T47D (cell line): ENCODE results near the gene SMURF1.

ENCODE experiments used
- DNase-seq, 2 experiments: peaks; one replicate each; pipeline versions ENCODE4 v3.0.0 to v3.0.0-alpha.2; 2011 to 2012; ENCODE audit warnings: low read depth in 1 of 2, low spot score in 1 of 2
- JUND ChIP-seq: IDR thresholded peaks from 2 replicates; pipeline ENCODE4 v1.6.1; 2012; ENCODE audit warnings: low read depth
- in situ Hi-C: cut with HindIII; loops from 2 replicates; pipeline ENCODE4 v1.10.0; 2016; ENCODE audit warnings: low sequenced_read_pairs, low pct_unique_long_range_greater_than_20kb

Gene SMURF1

DNA sequence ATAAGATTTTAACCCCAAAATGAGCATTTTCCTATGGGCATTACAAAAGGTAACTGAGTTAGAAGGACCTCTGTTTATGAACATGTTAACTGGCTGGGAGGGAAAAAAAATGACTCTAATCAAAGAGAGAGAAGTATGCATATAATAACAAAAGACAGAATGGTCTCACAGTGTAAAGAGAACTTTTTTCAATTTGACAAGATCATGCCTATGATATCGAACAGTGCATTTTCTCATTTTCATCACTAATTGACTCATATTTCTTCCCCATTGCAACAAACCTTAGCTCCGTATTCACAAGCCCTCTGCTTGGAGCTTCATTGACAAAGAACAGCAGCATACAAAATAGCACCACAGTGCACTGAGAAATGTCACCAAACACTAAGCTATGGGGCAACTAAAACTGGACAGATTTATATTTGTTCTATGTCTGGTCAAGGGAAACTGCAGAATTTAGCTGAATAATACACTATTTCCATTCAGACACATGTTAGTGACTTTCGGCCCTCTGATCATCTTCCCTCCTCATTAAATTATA lies 45.6 kb downstream of the SMURF1 start:
- TF ChIP-seq JUND, result no peak
- no peak for DNase-seq
- in situ Hi-C loops, result no loop called here

DNA sequence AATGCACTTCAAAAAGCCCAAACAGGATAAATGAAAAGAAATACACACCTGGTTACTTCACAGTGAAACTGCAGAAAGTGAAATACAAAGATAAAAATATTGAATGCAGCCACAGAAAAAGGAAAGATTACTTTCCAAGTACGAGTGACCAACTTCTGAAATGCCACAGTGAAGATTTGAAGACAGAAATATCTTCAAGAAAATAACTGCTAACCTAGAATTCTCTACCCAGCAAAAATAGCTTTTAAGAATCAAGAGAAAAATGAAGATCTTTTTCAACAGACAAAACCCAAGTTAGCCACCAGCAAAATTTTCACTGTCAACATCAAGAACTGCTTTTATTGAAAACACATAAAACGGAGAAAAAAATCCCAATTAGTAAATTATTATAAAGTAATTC lies 46.2 kb downstream of the SMURF1 start:
- in situ Hi-C loops, result no loop called here
- no peak for TF ChIP-seq JUND
- DNase-seq, result no peak

DNA sequence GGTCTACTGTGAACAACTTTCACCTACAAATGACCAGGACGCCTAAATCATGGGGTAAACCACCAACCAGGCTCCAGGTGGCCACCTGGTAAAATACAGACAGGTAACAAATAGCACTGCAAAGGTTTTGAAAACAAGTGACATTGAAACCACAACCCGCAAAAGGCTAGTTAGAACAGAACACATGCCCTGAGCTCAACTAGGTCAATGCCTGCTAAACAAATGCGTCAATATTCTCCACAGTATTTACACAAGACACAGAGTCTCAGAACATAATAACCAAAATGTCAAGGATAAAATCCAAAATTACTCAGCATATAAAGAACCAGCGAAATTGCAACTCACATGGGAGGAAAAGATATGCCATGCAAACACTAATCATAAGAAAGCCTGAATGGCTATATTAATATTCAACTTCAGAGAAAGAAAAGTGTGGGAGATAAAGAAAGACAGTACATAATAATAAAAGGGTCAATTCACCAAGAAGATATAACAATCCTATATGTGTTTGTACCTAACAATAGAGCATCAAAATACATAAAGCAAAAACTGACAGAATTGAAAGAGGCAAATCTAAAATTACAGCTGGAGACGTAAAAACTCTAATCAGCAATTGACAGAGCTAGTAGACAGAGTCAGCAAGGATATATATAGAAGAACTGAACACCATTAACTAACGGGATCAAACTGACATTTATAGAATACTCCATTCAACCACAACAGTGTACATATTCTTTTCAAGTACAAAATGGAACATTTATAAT lies 47.6 kb downstream of the SMURF1 start:
- peak in 1 of 2 experiments; percentile 8 for DNase-seq
- no peak for TF ChIP-seq JUND
- in situ Hi-C loops, result no loop called here

DNA sequence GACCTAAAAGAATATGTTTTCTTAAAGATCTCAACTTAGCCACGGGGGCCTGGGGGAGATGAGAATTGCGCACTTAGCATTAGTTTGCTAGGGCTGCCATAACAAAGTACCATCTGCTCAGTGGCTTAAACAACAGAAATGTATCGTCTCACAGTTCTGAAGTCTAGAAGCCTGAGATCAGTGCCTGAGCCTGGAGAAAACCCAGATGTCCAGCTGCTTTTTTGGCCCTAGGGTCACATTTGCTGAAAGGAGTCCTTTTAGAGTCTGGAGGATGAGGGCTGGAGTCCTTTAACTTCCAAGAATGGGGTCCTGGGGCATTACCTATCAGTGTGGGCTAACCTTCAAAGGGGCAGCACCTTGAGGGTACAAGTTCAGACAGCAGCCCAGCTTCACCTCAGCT lies 48.2 kb downstream of the SMURF1 start:
- in situ Hi-C loops, result no loop called here
- no peak for TF ChIP-seq JUND
- no peak for DNase-seq

DNA sequence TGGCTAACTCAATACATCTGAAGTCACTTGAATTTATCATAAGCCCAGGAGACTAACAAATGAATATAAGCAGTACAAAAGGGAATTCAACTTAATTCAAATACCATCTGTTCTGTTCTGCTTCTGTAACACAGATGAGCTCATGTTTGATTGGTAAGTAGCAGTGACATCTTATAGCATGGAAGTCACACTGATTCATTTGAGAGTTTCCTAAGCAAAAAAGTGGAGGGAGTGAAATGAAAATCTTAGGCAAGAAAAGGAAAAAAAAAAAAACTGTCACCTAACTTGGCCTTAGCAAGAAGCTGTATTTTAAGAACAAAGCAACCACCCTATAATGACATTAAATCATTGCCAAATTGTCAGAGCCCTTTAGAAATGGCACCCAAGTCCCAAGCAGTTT lies 49.5 kb downstream of the SMURF1 start:
- DNase-seq, result no peak
- in situ Hi-C loops, result no loop called here
- TF ChIP-seq JUND, result no peak

DNA sequence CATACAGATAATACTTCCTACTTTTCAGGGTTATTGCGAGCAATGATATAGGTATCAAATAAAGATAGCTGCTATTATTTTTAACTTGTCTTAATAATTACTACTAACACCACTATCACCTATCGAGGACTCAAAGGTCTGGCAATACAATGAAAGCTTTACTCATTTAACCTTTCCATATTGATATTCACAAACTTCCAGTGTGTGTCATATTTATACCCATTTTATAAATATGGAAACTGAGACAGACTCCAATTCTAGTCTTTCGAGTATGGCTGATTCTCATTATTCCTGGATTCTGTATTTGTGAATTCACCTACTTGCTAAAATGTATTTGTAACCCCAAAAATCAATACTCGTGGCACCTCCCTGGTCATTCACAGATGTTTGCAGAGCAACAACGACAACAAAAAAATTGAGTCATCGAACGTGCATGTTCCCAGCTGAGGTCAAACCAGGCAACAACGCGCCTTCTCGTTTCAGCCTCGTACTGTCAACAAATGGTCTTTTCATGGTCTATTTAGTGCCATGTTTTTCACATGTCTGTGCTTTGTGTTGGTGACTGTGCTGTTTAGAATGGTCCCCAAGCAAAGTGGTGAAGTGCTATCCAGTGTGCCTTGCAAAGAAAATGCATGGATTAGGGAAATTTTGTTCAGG lies 51.7 kb downstream of the SMURF1 start:
- DNase-seq, result no peak
- in situ Hi-C loops, result no loop called here
- TF ChIP-seq JUND, result no peak

DNA sequence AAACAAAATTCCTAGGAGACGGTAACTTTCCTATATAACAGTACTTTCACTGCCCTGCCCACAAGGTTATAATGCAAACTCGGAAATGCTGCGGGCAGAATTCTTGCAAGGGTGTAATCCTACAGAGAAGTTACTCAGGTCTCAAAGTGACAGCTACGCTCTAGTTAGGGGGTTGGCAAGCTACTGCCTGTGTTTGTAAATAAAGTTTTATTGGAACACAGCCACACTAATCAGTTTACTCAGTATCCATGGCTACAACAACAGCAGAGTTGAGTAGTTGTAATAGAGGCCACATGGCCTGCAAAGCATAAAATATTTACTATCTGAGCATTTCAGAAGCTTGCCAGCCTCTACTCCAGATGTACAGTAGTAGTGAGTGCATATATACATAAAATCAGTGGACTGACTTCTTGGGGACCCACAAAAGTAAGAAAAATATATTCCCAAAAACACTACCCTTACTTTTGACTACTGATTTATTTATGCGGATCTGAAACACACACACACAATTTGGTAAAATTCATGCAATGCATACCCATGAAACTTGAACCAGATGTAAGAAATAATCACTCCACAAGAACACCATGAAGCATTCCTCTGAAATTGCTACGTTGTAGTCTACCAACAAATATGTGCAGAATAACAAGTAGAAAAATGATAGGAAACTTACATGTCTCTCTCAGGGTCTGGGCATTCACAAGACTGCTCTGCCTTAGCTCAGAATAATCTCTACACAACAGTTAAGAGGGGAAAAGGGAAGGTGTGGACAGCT lies 53.0 kb downstream of the SMURF1 start:
- no peak for DNase-seq
- no peak for TF ChIP-seq JUND
- in situ Hi-C loops, result no loop called here

DNA sequence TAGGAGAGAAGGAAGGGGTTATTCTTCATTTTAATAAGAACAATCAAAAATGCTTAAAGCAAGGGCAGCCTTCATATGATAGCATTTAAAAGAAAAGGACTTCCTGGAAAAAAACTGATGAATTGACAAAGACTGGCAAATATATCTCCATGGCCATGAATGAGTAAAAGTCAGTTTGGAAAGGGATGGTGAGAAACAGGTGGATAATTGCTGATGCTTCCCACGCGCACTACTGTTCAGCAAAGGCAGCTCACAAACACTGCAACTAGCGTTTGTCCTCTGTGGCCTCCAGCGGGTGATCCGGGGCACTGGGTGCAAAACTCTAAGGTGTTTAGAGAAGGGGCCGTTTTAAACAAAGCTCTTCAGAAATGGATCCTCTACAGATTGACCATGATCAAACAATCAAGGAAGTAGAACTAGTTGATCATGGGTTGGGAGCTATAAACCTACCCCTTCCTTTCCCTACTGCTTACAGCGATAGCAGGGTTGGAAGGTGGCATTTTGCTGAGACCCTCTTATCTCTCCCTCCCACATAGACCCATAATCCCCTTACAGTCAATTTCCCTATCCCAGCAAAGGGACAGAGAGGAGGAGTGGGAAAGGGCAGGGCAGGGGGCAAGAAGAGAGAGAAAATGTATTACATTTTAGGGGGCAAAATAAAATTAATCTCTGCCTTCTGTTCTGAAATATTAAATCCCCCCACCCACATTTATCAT lies 53.8 kb downstream of the SMURF1 start:
- in situ Hi-C loops, result no loop called here
- no peak for TF ChIP-seq JUND
- DNase-seq, result no peak

DNA sequence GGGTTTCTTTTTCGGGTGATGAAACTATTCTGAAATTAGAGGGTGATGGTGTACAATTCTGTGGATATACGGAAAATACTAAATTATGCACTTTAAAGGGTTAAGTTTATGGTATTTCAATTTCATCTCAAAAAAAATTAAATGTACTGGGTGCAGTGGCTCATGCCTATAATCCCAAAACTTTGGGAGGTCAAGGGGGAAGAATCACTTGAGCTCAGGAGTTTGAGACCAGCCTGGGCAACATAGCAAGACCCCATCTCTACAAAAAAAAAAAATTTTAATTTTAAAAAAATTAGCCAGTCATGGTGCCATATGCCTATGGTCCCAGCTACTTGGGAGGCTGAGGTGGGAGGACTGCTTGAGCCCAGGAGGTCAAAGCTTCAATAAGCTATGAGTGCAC lies 57.0 kb downstream of the SMURF1 start:
- TF ChIP-seq JUND, result no peak
- DNase-seq, result no peak
- in situ Hi-C loops, result no loop called here

DNA sequence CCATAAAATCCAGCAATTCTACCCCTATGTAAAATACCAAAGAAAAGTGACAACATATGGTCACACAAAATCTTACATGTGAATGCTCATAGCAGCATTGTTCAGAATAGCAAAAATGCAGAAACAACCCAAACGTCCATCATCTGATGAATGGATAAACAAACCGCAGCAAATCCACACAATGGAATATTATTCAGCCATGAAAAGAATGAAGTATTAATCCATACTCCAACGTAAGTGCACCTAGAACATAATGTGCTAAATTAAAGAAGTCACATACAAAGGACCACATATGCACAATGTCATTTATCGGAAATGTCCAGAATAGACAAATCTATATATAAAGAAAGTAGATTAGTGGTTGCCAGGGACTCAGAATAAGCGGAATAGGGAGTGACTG lies 57.4 kb downstream of the SMURF1 start:
- in situ Hi-C loops, result no loop called here
- no peak for TF ChIP-seq JUND
- DNase-seq, result no peak

DNA sequence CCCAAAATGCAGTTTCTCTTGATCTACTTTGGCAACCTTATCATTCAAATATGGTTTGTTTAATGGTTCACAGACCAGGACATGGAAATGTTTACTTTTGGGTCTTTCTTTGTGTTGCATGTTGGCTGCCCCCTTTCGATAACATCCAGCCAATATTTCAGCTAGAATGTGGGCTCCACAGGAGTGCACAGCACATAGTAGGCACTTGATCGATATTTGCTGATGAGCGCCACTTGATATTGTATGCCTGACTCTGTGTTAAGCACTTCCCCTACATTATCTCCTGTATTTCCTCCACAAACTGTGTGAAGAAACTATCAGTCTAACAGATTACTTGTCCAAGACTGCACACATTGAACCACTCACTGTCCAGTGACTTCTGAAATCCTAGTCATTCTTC lies 60.2 kb downstream of the SMURF1 start:
- in situ Hi-C loops, result no loop called here
- no peak for TF ChIP-seq JUND
- no peak for DNase-seq

DNA sequence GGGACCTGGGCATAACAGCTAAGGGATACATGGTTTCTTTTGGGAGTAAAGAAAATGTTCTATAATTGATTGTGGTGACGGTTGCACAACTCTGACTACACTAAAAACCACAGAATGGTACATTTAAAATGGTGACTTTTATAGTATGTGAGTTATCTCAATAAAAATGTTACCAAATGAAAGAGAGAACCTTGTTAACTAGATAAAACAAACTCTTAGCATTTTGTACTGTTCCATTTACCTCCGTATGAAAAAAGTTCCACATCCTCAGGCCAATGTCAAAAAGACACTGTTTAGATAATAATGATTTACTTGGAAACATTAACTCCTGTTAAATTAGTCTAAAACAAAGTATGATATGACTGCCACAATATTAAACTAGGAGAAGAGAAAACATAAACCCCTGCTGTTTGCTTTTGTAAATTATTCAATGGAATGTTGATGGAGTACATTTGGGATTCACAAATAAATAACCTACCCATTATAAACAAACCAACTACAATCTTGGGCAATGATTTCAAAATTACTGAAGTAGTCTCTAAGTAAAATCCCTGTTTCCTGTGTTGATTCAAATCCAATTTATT lies 60.7 kb downstream of the SMURF1 start:
- in situ Hi-C loops, result no loop called here

More for the DNA sequence above, 60.7 kb downstream of the SMURF1 start:
- TF ChIP-seq JUND, result no peak
- DNase-seq, result no peak
